Globus pallidus (tissue), 1 donor: ENCODE results near the gene QDPR.

Experiments used
- DNase-seq: peaks from one replicate; pipeline ENCODE4 v3.0.0-alpha.2; 2015; ENCODE audit warnings: low spot score

Gene QDPR

GRCh38 chr4:17528551-17529165, 16.8 kb upstream of the QDPR start:
- no peak for DNase-seq

- DNase-seq, result no peak
Measured at GRCh38 chr4:17526695-17527477, 15.0 kb upstream of the QDPR start.

- no peak for DNase-seq
Measured at GRCh38 chr4:17523662-17524061, 11.8 kb upstream of the QDPR start.

- DNase-seq, result no peak
Measured at GRCh38 chr4:17521595-17521994, 9.7 kb upstream of the QDPR start.

GRCh38 chr4:17517664-17518063, 5.8 kb upstream of the QDPR start:
- DNase-seq, result peak; percentile 41

- no peak for DNase-seq
Measured at GRCh38 chr4:17516980-17517379, 5.1 kb upstream of the QDPR start.

- DNase-seq, result peak; percentile 66
Measured at GRCh38 chr4:17515445-17516407, 3.8 kb upstream of the QDPR start.

- DNase-seq, result no peak
Measured at GRCh38 chr4:17514865-17515264, 3.0 kb upstream of the QDPR start, which contains the start of gene CLRN2. Gene CLRN2 (plus strand): TSS chr4:17515165. CDS start chr4:17515267, 102 bp downstream.

- DNase-seq, result no peak
Measured at GRCh38 chr4:17512973-17513665, 1.2 kb upstream of the QDPR start.

- no peak for DNase-seq
Measured at GRCh38 chr4:17511509-17511949, 361 bp downstream of the QDPR start.

GRCh38 chr4:17511051-17511450, 839 bp downstream of the QDPR start:
- peak; percentile 62 for DNase-seq

- peak; percentile 57 for DNase-seq
Measured at GRCh38 chr4:17510582-17510981, 1.3 kb downstream of the QDPR start.

- no peak for DNase-seq
Measured at GRCh38 chr4:17504081-17504480, 7.8 kb downstream of the QDPR start.

GRCh38 chr4:17502756-17503155, 9.1 kb downstream of the QDPR start:
- no peak for DNase-seq

- no peak for DNase-seq
Measured at GRCh38 chr4:17500574-17500973, 11.3 kb downstream of the QDPR start.

GRCh38 chr4:17497890-17498523, 13.9 kb downstream of the QDPR start:
- no peak for DNase-seq

GRCh38 chr4:17494258-17495190, 17.4 kb downstream of the QDPR start:
- DNase-seq, result peak; percentile 57

GRCh38 chr4:17493619-17494018, 18.3 kb downstream of the QDPR start:
- no peak for DNase-seq

- DNase-seq, result no peak
Measured at GRCh38 chr4:17492876-17493275, 19.0 kb downstream of the QDPR start.
